ENCODE results near the gene ARL8A.
"Not testable (repeated sequence)": the region's sequence is repeated elsewhere in the genome, so short reads cannot be mapped to it uniquely, and the experiment has no call there.

ARL8A gene

DNA sequence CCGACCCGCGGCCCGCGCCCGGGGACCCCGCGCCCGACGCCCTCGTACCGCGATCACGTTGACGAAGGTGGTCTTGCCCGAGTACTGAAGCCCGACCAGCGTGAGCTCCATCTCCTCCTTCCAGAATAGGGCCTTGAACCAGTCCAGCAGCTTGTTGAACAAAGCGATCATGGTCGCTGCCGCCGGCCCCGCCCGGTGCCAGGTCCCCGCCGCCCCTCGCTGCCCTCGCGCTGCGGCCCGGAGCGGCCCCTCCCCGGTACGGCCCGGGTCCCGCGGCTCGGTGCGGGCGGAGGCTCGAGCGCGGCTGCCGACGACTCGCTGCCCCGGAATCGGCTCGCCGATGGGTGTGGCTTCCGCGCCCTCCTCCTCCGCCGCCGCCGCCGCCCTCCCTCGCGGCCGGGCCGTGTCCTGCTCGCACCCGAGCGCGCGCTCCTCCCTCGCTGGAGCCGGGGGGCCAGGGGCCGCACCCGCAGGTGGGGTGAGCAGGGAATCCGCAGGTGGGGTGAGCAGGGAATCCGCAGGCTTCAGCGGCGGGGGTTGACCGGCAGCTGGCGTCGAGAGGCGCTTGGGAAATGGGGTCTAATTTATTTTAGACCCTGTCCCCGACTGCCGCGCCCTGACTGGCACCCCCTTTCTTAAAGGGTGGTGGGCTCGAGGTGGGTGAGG is at the start of gene ARL8A:
ARL8A (minus strand) TSS at position 336 of the 666 bp plus-strand sequence; CDS start at position 171, 165 bp downstream.
- H3K4me3 ChIP-seq (ENCODE audit: low read depth, low read length): peak within 1 kb of the TSS; percentile 91
- TF ChIP-seq, protein P1, sequence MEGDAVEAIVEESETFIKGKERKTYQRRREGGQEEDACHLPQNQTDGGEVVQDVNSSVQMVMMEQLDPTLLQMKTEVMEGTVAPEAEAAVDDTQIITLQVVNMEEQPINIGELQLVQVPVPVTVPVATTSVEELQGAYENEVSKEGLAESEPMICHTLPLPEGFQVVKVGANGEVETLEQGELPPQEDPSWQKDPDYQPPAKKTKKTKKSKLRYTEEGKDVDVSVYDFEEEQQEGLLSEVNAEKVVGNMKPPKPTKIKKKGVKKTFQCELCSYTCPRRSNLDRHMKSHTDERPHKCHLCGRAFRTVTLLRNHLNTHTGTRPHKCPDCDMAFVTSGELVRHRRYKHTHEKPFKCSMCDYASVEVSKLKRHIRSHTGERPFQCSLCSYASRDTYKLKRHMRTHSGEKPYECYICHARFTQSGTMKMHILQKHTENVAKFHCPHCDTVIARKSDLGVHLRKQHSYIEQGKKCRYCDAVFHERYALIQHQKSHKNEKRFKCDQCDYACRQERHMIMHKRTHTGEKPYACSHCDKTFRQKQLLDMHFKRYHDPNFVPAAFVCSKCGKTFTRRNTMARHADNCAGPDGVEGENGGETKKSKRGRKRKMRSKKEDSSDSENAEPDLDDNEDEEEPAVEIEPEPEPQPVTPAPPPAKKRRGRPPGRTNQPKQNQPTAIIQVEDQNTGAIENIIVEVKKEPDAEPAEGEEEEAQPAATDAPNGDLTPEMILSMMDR (IDR thresholded peaks at IDR 0.05; ENCODE audit: low read depth, low read length): no peak

DNA sequence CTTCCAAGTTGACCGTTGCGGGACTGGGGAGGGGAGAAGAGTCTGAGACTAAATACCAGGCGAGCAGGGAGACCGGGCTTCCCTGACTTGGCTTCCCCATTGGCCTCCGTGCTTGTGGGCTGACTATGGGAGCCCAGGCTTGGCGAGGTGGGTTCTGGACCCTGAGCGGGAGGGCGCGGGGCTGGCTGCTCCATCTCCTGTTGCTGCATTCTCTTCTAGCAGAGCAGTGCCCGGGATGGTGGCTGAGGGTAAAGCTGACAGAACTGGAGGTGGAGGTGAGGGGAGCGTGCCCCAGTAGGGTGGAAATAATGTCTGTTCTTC is 49.8 kb upstream of the ARL8A start:
- no peak overlapping the region for H3K4me3 ChIP-seq (ENCODE audit: low read depth, low read length)
- TF ChIP-seq, protein P1 (IDR thresholded peaks at IDR 0.05; ENCODE audit: low read depth, low read length): no peak

DNA sequence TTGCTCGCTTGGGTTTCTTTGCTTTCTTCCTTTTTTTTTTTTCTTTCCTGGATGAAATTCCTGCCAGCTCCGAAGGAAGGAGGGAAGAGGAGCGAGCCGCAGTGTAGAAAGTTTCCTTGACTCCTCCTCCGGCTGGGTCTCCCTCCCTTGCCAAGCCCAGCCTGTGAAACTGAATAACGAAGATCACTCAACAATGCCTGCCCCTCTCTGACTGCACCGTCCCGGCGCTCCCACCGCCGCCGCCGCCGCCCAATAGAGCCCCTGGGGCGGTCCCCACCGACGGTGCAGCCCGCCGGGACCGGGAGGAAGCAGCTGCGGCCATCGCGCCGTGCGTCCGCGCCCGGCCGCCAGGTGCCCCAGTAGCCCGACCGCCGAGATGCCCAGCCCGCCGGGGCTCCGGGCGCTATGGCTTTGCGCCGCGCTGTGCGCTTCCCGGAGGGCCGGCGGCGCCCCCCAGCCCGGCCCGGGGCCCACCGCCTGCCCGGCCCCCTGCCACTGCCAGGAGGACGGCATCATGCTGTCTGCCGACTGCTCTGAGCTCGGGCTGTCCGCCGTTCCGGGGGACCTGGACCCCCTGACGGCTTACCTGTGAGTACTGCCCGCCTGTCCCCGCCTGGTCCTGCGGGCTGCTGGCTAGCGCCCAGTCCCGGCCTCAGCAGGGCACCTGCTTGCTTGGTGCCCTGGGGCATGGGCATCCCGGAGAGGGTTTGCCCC is 49.2 kb upstream of the ARL8A start, which contains the start of gene LGR6:
LGR6 (plus strand) TSS at position 186 of the 714 bp plus-strand sequence; CDS start at position 377, 191 bp downstream.
- TF ChIP-seq, protein P1 (IDR thresholded peaks at IDR 0.05; ENCODE audit: low read depth, low read length): no peak

DNA sequence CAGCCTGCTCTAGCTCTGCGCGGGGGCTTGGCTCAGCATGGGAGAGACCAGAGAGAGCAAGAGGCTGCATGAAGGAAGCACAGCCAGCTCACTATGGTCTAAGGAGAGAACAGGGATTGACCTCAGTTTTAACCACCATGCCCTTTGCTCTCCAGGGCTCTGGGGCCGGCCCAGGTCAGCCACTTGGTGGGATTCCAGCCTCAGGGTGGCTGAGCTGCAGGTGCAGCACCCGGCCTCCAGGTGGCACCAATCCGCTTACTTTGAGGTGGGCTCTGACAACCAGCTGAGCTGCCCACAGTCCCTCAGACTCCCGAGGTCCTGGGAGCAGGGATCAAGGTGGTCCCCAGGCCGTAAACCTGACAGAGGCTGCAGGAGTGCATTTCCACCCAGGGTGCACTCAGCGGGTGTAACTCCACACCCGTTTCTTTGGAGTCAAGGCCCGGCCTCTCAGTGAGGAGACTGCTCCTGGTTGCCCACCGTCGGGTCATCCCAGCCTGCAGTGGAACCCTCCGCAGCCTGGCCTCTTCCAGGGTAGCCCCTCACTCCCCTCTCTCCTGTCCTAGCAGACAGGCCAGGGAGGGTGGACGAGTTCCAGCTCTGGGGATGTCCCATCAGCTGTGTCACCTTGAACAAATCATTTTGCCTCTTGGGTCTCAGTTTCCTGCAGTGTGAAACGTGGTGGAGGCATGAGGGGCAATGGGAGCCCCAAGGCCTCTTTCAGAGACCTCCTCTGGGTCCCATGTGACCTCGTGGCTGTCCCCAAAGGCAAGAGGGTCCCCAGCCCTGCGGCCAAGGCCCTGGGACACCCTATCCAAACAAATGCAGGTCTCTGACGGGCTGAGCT is 48.5 kb upstream of the ARL8A start:
- TF ChIP-seq, protein P1 (IDR thresholded peaks at IDR 0.05; ENCODE audit: low read depth, low read length): peak; percentile 89
- H3K4me3 ChIP-seq (ENCODE audit: low read depth, low read length): no peak overlapping the region

More for the DNA sequence above, 49.2 kb upstream of the ARL8A start, which contains the start of gene LGR6:
- H3K4me3 ChIP-seq (ENCODE audit: low read depth, low read length): no peak within 1 kb of the TSS

DNA sequence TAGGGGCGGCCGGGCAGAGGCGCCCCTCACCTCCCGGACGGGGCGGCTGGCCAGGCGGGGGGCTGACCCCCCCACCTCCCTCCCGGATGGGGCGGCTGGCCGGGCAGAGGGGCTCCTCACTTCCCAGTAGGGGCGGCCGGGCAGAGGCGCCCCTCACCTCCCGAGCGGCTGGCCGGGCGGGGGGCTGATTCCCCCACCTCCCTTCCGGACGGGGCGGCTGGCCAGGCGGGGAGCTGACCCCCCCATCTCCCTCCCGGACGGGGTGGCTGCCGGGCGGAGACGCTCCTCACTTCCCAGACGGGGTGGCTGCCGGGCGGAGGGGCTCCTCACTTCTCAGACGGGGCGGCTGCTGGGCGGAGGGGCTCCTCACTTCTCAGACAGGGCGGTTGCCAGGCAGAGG is 46.9 kb upstream of the ARL8A start:
- not testable (repeated sequence) for H3K4me3 ChIP-seq (ENCODE audit: low read depth, low read length)

DNA sequence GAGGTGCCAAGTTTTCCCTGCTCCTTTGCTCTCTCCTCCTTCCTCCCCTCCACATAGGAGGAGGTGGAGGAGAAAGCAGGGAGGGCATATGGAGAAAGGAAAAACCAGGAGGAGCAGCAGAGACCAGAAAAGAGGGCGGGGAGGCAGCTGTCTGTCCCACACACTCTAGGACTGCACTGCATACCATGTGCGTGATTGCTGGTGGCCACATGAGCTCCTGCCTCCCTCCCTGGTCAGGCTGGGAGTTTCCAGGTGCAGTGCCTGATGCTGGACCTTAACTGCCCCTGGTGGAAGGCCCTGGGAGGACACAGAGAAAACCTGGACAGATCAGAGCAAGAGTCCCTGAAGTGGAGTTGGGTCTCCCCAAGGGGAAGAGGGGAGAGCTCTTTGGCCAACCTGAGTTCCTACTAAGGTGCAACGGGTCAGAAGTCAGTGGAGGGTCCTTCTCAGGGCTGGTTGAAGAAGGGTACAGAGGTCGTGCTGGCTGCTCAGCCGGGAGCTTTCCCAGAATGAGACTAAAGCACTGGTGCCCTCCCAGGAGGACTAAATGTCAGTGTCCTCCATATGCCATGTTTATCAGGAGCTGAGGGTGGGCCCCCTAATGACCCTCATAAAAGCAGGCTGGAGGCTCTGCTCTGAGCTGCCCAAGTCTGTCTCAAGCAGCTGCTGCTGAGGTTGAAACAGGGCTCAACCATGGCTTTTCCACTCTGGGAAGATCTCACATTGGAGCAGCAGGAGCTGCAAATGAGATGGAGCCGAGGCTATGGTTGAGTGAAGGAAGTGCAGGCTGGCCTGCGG is 45.6 kb upstream of the ARL8A start:
- TF ChIP-seq, protein P1 (IDR thresholded peaks at IDR 0.05; ENCODE audit: low read depth, low read length): peak; percentile 21
- no peak overlapping the region for H3K4me3 ChIP-seq (ENCODE audit: low read depth, low read length)
